Activated CD8-positive, alpha-beta memory T cell treated with anti-CD3 and anti-CD28 coated beads, Interleukin-2, amount 50 U/mL, for 4 hours (primary cell): ENCODE results near the gene TEX44.
"Not testable (repeated sequence)": the region's sequence is repeated elsewhere in the genome, so short reads cannot be mapped to it uniquely, and the experiment has no call there.

Experiments used
- DNase-seq: peaks from one replicate; pipeline ENCODE4 v3.0.0-alpha.2; 2020

The TEX44 gene

GRCh38 chr2:231573096-231573495 lies 19.6 kb upstream of the TEX44 start:
- DNase-seq, result no peak

- no peak for DNase-seq
Observed at GRCh38 chr2:231573698-231574421, 18.8 kb upstream of the TEX44 start.

GRCh38 chr2:231575612-231576256 lies 16.9 kb upstream of the TEX44 start:
- DNase-seq, result no peak

GRCh38 chr2:231576465-231576864 lies 16.2 kb upstream of the TEX44 start:
- no peak for DNase-seq

- not testable (repeated sequence) for DNase-seq
Observed at GRCh38 chr2:231578655-231579054, 14.0 kb upstream of the TEX44 start.

- no peak for DNase-seq
Observed at GRCh38 chr2:231579560-231579959, 13.1 kb upstream of the TEX44 start.

GRCh38 chr2:231581328-231581727 lies 11.3 kb upstream of the TEX44 start:
- no peak for DNase-seq

- no peak for DNase-seq
Observed at GRCh38 chr2:231583982-231584381, 8.7 kb upstream of the TEX44 start.

- not testable (repeated sequence) for DNase-seq
Observed at GRCh38 chr2:231587744-231588143, 4.9 kb upstream of the TEX44 start.

GRCh38 chr2:231589656-231590055 lies 3.0 kb upstream of the TEX44 start:
- no peak for DNase-seq

- DNase-seq, result no peak
Observed at GRCh38 chr2:231590614-231591013, 2.0 kb upstream of the TEX44 start.

- no peak for DNase-seq
Observed at GRCh38 chr2:231593666-231594065, 1.0 kb downstream of the TEX44 start.

- DNase-seq, result no peak
Observed at GRCh38 chr2:231597014-231597611, 4.4 kb downstream of the TEX44 start.

- DNase-seq, result no peak
Observed at GRCh38 chr2:231597627-231598026, 5.0 kb downstream of the TEX44 start.

- no peak for DNase-seq
Observed at GRCh38 chr2:231600619-231601355, 8.1 kb downstream of the TEX44 start.

- peak; percentile 79 for DNase-seq
Observed at GRCh38 chr2:231601356-231602229, 8.9 kb downstream of the TEX44 start.

GRCh38 chr2:231602859-231603467 lies 10.3 kb downstream of the TEX44 start:
- no peak for DNase-seq

- no peak for DNase-seq
Observed at GRCh38 chr2:231604101-231604684, 11.5 kb downstream of the TEX44 start.

- peak; percentile 96 for DNase-seq
Observed at GRCh38 chr2:231604685-231605606, 12.3 kb downstream of the TEX44 start.

GRCh38 chr2:231605607-231606091 lies 13.0 kb downstream of the TEX44 start:
- no peak for DNase-seq
